HG02885 (cell line): Measurements from ENCODE around the gene PGLYRP2.
A peak's percentile ranks its signal among the peaks of the same experiment; 100 is the strongest.

Experiments
- ATAC-seq: cut with Tn5 transposase; IDR thresholded peaks from one replicate; pipeline ENCODE4 v1.9.1; 2021; ENCODE audit warnings: mild to moderate bottlenecking; ENCODE audit not compliant: unreplicated experiment, poor library complexity

The PGLYRP2 gene

GRCh38 chr19:15442142-15442920, 37.0 kb downstream of the PGLYRP2 start:
- no peak for ATAC-seq

DNA sequence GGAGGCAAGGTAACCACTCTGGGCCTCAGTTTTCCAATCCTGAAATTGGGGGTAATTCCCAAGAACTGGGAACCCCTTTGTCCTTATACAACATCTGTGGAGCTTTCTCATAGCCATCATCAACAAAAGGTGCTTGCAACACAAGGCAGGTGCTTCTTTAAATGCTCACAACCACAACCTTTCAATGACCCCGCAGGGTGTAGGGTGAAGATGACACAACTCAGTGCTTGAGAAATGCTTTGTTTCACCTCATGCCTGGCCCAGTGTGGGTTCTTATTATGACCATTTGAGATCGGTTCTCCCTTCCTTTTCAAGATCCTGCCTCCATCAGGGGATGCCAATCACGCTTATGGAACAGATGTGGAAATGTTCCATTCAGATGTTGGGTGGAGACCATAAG, 38.0 kb downstream of the PGLYRP2 start:
- ATAC-seq: no peak

GRCh38 chr19:15439821-15440641, 39.3 kb downstream of the PGLYRP2 start:
- no peak for ATAC-seq

- ATAC-seq: no peak
Observed at GRCh38 chr19:15439078-15439799, 40.1 kb downstream of the PGLYRP2 start.

- ATAC-seq: no peak
Observed at GRCh38 chr19:15438577-15438976, 40.7 kb downstream of the PGLYRP2 start.

DNA sequence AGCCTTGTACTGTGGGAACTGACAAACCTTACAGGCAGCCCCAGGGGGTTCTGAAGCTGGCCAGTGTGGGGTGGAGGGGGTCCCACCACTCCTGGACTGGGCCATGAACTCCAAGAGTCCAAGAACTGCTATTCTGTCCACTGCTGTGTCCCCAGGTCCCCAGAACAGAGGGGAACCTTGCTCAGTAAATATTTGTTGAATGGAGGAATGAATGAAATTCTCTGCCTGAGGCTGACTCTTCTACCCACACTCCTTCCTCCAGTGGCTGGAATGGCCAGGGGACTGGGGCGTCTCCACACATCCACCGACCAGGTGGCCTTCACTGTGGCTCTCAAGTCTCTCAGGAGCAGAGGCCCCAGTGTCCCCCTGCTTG, 41.2 kb downstream of the PGLYRP2 start:
- no peak for ATAC-seq

DNA sequence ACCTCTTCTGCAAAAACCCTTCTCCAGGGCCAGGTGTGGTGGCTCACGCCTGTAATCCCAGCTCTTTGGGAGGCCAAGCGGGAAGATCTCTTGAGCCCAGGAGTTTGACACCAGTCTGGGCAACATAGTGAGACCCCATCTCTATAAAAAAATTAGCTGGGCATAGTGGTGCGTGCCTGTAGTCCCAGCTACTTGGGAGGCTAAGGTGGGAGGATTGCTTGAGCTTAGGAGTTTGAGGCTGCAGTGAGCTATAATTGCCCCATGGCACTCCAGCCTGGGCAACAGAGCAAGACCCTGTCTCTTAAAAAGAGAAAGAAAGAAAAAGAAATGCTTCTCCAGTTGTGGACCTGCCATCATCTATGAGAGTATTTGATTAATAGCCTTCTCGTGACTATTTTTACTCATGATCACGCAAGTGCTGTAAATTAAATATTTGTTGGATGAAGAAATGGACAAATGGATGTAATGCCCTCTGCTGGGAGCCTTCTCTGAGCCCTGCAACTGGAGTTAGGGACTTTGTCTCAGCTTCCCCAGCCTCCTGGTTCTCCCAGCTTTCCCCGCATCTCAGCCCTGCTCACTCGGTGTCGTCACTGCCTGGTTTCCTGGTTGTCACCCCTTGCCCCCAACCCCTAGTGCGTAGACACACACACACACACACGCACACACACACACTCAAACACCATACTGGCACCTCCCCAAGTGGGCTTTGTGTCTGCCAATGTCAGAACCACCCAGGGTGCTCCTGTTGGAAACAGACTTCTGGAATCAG, 41.8 kb downstream of the PGLYRP2 start:
- ATAC-seq: no peak

DNA sequence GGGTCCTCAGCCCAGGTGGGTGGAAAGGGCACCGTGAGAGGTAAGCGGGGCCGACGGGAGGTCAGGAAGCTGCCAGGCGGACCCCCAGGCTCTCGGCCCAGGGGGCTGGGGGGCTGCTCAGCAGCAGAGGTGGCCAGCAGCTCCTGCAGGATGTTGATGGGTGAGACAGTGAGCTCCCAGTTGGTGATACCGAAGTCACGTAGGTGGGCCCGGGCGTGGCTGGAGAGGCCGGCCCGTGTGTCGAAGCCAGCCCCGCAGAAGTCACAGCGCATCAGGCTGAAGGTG, 42.5 kb downstream of the PGLYRP2 start:
- no peak for ATAC-seq

- ATAC-seq: no peak
Observed at GRCh38 chr19:15436012-15436825, 43.1 kb downstream of the PGLYRP2 start.

GRCh38 chr19:15433519-15434069, 45.7 kb downstream of the PGLYRP2 start:
- ATAC-seq: no peak

DNA sequence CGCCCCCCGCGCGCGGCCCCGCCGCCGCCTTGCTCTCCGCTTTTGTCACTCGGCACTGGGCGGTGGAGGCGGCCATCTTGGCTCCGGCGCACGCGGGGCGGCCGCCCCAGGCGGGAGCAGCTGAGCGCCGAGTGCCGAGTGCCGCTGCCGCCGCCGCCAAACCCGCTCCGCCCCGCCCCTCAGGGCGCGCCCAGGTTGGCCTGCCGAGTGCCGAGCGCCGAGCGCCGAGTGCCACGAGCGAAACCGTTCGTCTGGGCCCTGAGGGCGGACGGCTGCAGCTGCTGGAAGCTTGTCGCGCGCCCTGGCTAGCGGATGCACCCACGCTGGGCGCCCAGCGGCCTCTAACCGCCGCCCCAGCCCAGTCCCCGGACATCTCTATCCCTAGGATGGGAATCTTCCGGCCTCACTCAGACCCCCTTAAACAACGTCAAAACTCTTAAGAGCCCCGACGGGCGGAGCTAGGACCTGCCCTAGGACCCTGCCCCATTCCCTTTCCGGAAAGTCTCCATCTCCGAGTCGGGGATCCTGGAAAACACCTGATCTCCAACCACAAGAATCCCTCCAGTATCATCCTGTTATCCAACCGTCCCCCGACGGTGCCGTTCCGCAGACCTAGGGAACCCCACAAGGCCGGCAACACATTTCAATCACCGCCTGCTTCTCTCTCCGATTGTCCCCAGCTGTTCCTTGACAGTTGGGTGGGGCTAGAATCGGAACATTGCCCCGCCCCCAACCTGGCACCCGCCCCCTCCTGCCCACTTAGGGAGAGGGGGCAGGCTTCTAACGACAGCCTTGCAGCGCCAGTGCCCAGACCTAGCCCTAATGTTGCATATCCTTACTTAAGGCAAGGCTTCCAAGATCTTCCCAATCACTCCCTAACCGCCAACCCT, 46.4 kb downstream of the PGLYRP2 start:
- ATAC-seq: peak; percentile 84

DNA sequence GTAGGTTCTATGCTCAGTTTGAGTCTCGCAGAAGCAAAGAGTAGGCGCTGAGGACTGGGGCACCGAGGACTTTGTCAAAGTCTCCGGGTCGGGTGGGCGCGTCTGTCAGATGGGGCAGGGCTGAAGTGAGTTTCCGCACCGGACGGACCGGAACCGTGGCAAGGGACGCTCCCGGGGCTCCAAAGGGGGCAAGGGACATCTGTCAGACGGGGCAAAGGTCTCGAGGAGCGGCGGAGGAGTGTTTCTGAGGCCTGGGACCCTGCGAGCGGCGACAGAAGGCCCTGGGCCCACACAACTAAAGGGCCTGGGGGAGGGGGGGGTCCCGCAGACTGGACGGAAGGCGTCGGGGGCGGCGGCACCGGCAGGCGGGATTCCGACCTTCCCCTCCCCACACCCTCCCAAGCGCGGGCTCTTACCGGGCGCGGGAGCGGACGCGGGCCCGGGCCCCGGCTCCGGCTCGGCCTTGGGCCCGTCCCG, 47.2 kb downstream of the PGLYRP2 start:
- peak; percentile 11 for ATAC-seq

DNA sequence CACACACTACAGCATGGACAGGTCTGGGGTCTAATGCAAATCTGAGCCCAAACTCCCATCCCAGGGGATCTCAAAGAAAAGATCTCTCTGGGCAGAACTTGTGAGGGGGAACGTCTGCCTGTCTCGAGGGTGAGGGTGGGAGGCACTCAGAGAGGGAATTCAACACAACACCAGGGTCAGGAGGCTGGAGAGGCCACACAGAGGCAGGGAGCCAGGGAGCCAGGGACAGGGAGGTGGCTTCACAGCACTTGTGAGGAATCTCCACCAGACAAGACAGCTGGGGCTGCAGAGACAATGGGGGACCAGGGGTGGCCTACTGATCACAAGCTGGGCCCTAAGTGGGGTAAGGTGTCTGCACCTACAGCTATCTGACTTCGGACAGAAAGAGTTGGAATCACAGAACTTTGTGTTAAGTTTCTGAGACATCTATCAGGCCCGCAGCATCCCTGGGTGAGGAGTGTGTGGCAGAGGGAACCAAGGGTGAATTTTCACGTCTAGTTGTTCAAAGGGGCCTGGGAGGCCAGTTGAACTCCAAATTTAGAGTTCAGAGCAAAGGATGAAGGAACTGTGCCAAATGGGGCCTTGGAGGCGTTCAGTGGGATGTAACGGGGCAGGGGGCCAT, 47.8 kb downstream of the PGLYRP2 start:
- ATAC-seq: no peak

DNA sequence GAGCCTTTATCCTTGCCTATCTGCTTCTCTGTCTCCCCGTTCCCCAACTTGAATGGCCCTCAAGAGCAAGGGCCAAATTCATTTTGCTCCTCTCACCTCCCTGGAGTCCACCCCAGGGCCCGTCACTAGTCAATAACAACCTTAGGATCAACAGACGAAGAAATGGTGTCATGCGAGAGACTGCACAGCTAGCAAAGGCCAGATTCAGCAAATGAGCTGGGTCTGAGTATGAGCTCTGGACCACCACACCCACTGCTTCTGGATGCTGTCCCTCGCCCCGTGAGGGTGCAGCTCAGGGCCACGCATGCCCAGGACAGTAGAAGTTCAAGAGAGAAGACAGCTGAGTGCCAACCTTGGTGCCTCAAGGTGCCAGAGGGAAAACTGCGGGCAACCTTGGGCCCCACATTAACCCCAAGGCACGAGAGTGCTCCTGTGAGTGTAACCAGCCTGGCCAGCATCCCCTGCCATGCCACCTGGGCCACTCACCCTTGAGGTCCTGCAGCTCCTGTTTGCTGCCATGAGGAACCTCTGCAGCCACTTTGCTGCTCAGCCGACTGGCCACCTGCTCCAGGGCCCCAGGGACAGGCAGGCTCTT, 48.7 kb downstream of the PGLYRP2 start:
- no peak for ATAC-seq

GRCh38 chr19:15429825-15430467, 49.4 kb downstream of the PGLYRP2 start:
- ATAC-seq: no peak

DNA sequence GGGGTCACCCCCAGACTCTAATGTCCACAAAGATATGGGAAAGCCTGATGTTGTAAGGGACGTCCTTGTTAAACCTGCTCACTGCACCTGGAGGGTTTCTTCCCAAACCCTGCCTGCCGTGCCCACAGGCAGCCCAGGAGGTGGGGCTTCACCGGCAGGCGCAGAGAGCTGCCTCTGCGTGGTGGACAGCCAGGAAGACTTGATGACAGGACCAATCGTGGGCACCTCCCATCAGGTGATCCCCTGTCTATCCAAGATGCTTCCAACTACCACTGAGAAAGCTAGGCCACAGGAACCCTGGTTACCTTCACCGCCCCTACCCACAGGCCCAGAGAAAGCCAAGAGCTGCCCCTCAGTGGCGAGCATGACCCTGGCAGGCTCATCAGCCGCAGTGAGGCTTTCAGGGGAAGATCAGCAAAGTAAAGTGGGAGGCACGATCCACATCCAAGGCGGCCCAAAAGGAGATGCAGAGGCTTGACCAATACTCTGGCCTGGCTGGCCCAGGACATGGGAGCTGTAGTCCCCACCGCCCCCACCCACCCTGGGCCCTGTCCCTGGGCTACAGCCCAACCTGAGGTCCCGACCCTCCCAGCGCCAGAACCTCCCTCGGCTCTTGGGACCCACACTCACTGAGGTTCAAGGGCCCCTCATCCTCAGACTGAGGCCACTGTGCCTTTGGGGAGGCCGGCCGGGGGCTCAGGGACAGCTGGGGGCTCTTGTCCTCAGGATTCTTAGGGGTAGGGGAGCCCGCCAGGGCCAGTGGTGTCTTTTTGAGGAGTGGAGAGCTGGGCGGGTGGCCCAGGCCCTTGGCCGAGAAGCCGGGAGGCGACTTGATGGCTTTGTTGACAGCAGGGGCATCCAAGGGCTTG, 50.1 kb downstream of the PGLYRP2 start:
- no peak for ATAC-seq
